GM11168 (cell line): ENCODE data around the gene DUSP5.
"Not testable (repeated sequence)": the region's sequence is repeated elsewhere in the genome, so short reads cannot be mapped to it uniquely, and the experiment has no call there.

Experiments used
- in situ Hi-C: fragments of 300-500 bp; cut with MboI; formaldehyde crosslinking; loops from one replicate; pipeline ENCODE4 v1.12.0; 2022; ENCODE audit warnings: low sequenced_read_pairs; ENCODE audit not compliant: unreplicated experiment

DUSP5 gene

GRCh38 chr10:110511734-110512449 is 14.2 kb downstream of the DUSP5 start:
- in situ Hi-C loops = no loop called here

- in situ Hi-C loops = no loop called here
These were observed 14.9 kb downstream of the DUSP5 start for GRCh38 chr10:110512461-110513187.

GRCh38 chr10:110513949-110514348 is 16.2 kb downstream of the DUSP5 start:
- in situ Hi-C loops = no loop called here

GRCh38 chr10:110514848-110515247 is 17.1 kb downstream of the DUSP5 start:
- in situ Hi-C loops = no loop called here

GRCh38 chr10:110516815-110517492 is 19.2 kb downstream of the DUSP5 start:
- in situ Hi-C loops = no loop called here

GRCh38 chr10:110522365-110522988 is 24.8 kb downstream of the DUSP5 start:
- in situ Hi-C loops = no loop called here

GRCh38 chr10:110523736-110524135 is 26.0 kb downstream of the DUSP5 start:
- in situ Hi-C loops = no loop called here

- in situ Hi-C loops = no loop called here
These were observed 26.6 kb downstream of the DUSP5 start for GRCh38 chr10:110524179-110524858.

GRCh38 chr10:110524859-110525232 is 27.1 kb downstream of the DUSP5 start:
- in situ Hi-C loops = no loop called here

- in situ Hi-C loops = no loop called here
These were observed 27.9 kb downstream of the DUSP5 start for GRCh38 chr10:110525349-110526260.

GRCh38 chr10:110527731-110528171 is 30.0 kb downstream of the DUSP5 start:
- in situ Hi-C loops = no loop called here

GRCh38 chr10:110528224-110528996 is 30.7 kb downstream of the DUSP5 start:
- in situ Hi-C loops = no loop called here

GRCh38 chr10:110528997-110529524 is 31.4 kb downstream of the DUSP5 start:
- in situ Hi-C loops = not testable (repeated sequence)

GRCh38 chr10:110529596-110530011 is 31.9 kb downstream of the DUSP5 start:
- in situ Hi-C loops = no loop called here

GRCh38 chr10:110530131-110530831 is 32.6 kb downstream of the DUSP5 start:
- in situ Hi-C loops = no loop called here

- in situ Hi-C loops = no loop called here
These were observed 34.0 kb downstream of the DUSP5 start for GRCh38 chr10:110531687-110532086.

- in situ Hi-C loops = not testable (repeated sequence)
These were observed 34.9 kb downstream of the DUSP5 start for GRCh38 chr10:110532628-110533027.

- in situ Hi-C loops = no loop called here
These were observed 35.4 kb downstream of the DUSP5 start for GRCh38 chr10:110533149-110533548.
